Smooth muscle cell of bladder (primary cell): Measurements from ENCODE around the gene SLC23A1. TPM values are rescaled to one million over a fixed set of nuclear protein-coding genes. Genes with fewer than 3 reads are reported as not detected.

Experiments
- total RNA-seq: library from RNA; depleted of rRNA; stranded (reverse); fragments of >200 nt; gene quantifications from 2 replicates; pipeline ENCODE4 v1.2.3, GENCODE V29; 2014

The SLC23A1 gene
- total RNA-seq: under 0.01 TPM in 1 of 2 replicates, not detected in the other

GRCh38 chr5:139383275-139383992 is at the start of gene SLC23A1:
Gene SLC23A1 (minus strand): TSS chr5:139383297. CDS start chr5:139383253, 44 bp downstream.

GRCh38 chr5:139403787-139404483 is 20.8 kb upstream of the SLC23A1 start, which contains the start of gene SPATA24:
Gene SPATA24 (minus strand): TSS chr5:139404089. CDS start chr5:139404060, 29 bp downstream.

GRCh38 chr5:139394654-139395566 is 11.8 kb upstream of the SLC23A1 start, which contains the start of gene PROB1:
Gene PROB1 (minus strand): TSS chr5:139395104. CDS start chr5:139395081, 23 bp downstream.

GRCh38 chr5:139389701-139390638 is 6.9 kb upstream of the SLC23A1 start, which contains the start of gene MZB1:
Gene MZB1 (minus strand): TSS chr5:139389913. CDS start chr5:139389856, 57 bp downstream.

GRCh38 chr5:139341689-139342422 is 41.2 kb downstream of the SLC23A1 start, which contains the start of gene PAIP2:
Gene PAIP2 (plus strand): TSS chr5:139341854. CDS start chr5:139363785, 21,931 bp downstream.

Other genes starting within 250 kb of the SLC23A1 start
- 113 and 143 TPM in 2 replicates for gene SIL1, start 184.9 kb downstream of the SLC23A1 start, total RNA-seq
- gene MATR3, start 89.6 kb downstream of the SLC23A1 start, total RNA-seq: 193 and 203 TPM in 2 replicates
- gene PAIP2, start 41.4 kb downstream of the SLC23A1 start, total RNA-seq: 53.5 and 69.2 TPM in 2 replicates
- gene MZB1, start 6.6 kb upstream of the SLC23A1 start, total RNA-seq: 0.14 and 0.18 TPM in 2 replicates
- 0.71 and 1.0 TPM in 2 replicates for gene PROB1, start 11.8 kb upstream of the SLC23A1 start, total RNA-seq
- gene SPATA24, start 20.8 kb upstream of the SLC23A1 start, total RNA-seq: 7.3 and 8.4 TPM in 2 replicates
- 6.3 and 7.3 TPM in 2 replicates for gene DNAJC18, start 56.2 kb upstream of the SLC23A1 start, total RNA-seq
- gene ECSCR, start 79.4 kb upstream of the SLC23A1 start, total RNA-seq: 0.14 and 0.37 TPM in 2 replicates
- gene SMIM33, start 87.7 kb upstream of the SLC23A1 start, total RNA-seq: not detected in 2 replicates
- 24.8 and 26.9 TPM in 2 replicates for gene STING1, start 99.5 kb upstream of the SLC23A1 start, total RNA-seq
- gene UBE2D2, start 178.0 kb upstream of the SLC23A1 start, total RNA-seq: 39.3 and 43.4 TPM in 2 replicates